ENCODE results near the gene FRY. TPM values are rescaled to one million over a fixed set of nuclear protein-coding genes. Genes with fewer than 3 reads are reported as not detected.

Gene FRY
- polyA plus RNA-seq, 1 experiment, result 24.6 TPM

DNA sequence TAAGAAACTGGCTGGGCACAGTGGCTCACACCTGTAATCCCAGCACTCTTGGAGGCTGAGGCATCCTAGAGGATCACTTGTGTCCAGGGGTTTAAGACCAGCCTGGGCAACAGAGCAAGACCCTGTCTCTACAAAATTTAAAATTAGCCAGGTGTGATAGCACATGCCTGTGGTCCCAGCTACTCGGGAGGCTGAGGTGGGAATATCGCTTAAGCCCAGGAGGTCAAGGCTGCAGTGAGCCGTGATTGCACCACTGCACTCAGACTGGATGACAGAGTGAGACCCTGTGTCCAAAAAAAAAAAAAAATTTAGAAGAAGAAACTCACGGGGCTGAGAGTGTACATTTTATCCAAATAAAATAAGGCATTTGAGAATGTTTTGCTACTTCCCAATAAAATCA is 224.7 kb downstream of the FRY start:
- CTCF ChIA-PET, result interaction anchor here (0.6 to 2.6 kb wide), 3 partner anchors 10 to 262 kb away, joined by 4 to 20 read pairs (median 9); no protein-coding TSS in a partner anchor
- Histone ChIP-seq H3K9me3 (ENCODE audit: control insufficient read depth, insufficient read depth, low read length) (no peaks in the 10 kb centered on the region), H3K27ac (ENCODE audit: low read depth, low read length) (peak overlapping the region; percentile 25), H3K4me3 (ENCODE audit: low read depth, low read length) (no peak overlapping the region), H3K27me3 (ENCODE audit: control insufficient read depth, insufficient read depth, low read length) (no peaks in the 10 kb centered on the region)
- no peak for DNase-seq (ENCODE audit: low read depth, low spot score)
- TF ChIP-seq CTCF (IDR thresholded peaks at IDR 0.05; ENCODE audit: low read depth, low read length), result no peak
- POLR2A ChIA-PET, result no interaction called here

GRCh38 chr13:32257649-32258048 is 226.1 kb downstream of the FRY start:
- no peak for TF ChIP-seq CTCF (IDR thresholded peaks at IDR 0.05; ENCODE audit: low read depth, low read length)
- no peak for DNase-seq (ENCODE audit: low read depth, low spot score)
- Histone ChIP-seq H3K27me3 (ENCODE audit: control insufficient read depth, insufficient read depth, low read length) (no peaks in the 10 kb centered on the region), H3K4me3 (ENCODE audit: low read depth, low read length) (no peak overlapping the region), H3K27ac (ENCODE audit: low read depth, low read length) (no peak overlapping the region), H3K9me3 (ENCODE audit: control insufficient read depth, insufficient read depth, low read length) (no peaks in the 10 kb centered on the region)
- CTCF ChIA-PET, result interaction anchor here (1.2 kb wide), 1 partner anchor 12 kb away, joined by 5 read pairs; no protein-coding TSS in a partner anchor
- POLR2A ChIA-PET, result no interaction called here

GRCh38 chr13:32259116-32259515 is 227.5 kb downstream of the FRY start:
- Histone ChIP-seq H3K27me3 (ENCODE audit: control insufficient read depth, insufficient read depth, low read length) (no peaks in the 10 kb centered on the region), H3K4me3 (ENCODE audit: low read depth, low read length) (no peak overlapping the region), H3K9me3 (ENCODE audit: control insufficient read depth, insufficient read depth, low read length) (no peaks in the 10 kb centered on the region), H3K27ac (ENCODE audit: low read depth, low read length) (no peak overlapping the region)
- POLR2A ChIA-PET, result no interaction called here
- TF ChIP-seq CTCF (IDR thresholded peaks at IDR 0.05; ENCODE audit: low read depth, low read length), result no peak
- CTCF ChIA-PET, result interaction anchor here (2.0 kb wide), 1 partner anchor 349 kb away, joined by 5 read pairs; no protein-coding TSS in a partner anchor
- DNase-seq (ENCODE audit: low read depth, low spot score), result no peak

GRCh38 chr13:32261567-32261966 is 230.0 kb downstream of the FRY start:
- H3K27ac ChIP-seq (ENCODE audit: low read depth, low read length), result peak overlapping the region; percentile 42
- POLR2A ChIA-PET, result interaction anchor here (1.0 kb wide), 1 partner anchor 36 kb away, joined by 3 read pairs; no protein-coding TSS in a partner anchor
- no peak for TF ChIP-seq CTCF (IDR thresholded peaks at IDR 0.05; ENCODE audit: low read depth, low read length)
- no peak overlapping the region for H3K4me3 ChIP-seq (ENCODE audit: low read depth, low read length)
- H3K27me3 ChIP-seq (ENCODE audit: control insufficient read depth, insufficient read depth, low read length), result no peaks in the 10 kb centered on the region
- H3K9me3 ChIP-seq (ENCODE audit: control insufficient read depth, insufficient read depth, low read length), result no peaks in the 10 kb centered on the region
- DNase-seq (ENCODE audit: low read depth, low spot score), result peak; percentile 50
- CTCF ChIA-PET, result interaction anchor here (0.9 to 1.0 kb wide), 3 partner anchors 15 to 352 kb away, joined by 3 to 5 read pairs (median 3); no protein-coding TSS in a partner anchor

- CTCF ChIA-PET, result interaction anchor here (0.5 to 1.0 kb wide), 3 partner anchors 15 to 353 kb away, joined by 3 to 9 read pairs (median 5); no protein-coding TSS in a partner anchor
- H3K27ac ChIP-seq (ENCODE audit: low read depth, low read length), result no peak overlapping the region
- no peaks in the 10 kb centered on the region for H3K9me3 ChIP-seq (ENCODE audit: control insufficient read depth, insufficient read depth, low read length)
- DNase-seq (ENCODE audit: low read depth, low spot score), result no peak
- POLR2A ChIA-PET, result no interaction called here
- TF ChIP-seq CTCF (IDR thresholded peaks at IDR 0.05; ENCODE audit: low read depth, low read length), result no peak
- H3K27me3 ChIP-seq (ENCODE audit: control insufficient read depth, insufficient read depth, low read length), result no peaks in the 10 kb centered on the region
- H3K4me3 ChIP-seq (ENCODE audit: low read depth, low read length), result no peak overlapping the region
Observed at GRCh38 chr13:32262165-32262564, 230.6 kb downstream of the FRY start.

All from AG04450 (cell line).